GM21423 (cell line): ENCODE data around the gene EZH2.

Experiments used
- ATAC-seq: cut with Tn5 transposase; IDR thresholded peaks from one replicate; pipeline ENCODE4 v1.9.1; 2021; ENCODE audit warnings: mild to moderate bottlenecking, moderate library complexity; ENCODE audit not compliant: unreplicated experiment

The EZH2 gene

GRCh38 chr7:148811892-148812291 lies 72.2 kb downstream of the EZH2 start:
- ATAC-seq: no peak

DNA sequence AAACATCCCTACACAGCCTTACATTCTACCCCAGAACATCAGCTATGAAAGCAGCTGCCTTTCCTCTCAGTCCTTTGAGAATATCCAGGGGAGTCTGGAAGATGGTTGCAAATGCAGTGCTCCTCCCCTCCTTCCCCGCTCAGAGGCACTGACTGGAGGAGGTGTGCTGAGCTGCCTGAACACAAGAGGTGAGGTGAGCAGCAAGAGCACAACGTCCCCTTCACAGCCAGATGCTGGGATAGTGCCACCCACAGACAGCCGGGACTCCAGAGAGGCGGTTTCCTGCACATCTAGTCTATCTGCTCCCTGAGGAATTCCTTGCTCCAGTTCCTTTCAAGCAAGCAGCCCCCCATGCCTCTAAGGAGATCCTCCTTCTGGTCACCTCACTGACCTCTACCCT lies 74.2 kb downstream of the EZH2 start:
- no peak for ATAC-seq

DNA sequence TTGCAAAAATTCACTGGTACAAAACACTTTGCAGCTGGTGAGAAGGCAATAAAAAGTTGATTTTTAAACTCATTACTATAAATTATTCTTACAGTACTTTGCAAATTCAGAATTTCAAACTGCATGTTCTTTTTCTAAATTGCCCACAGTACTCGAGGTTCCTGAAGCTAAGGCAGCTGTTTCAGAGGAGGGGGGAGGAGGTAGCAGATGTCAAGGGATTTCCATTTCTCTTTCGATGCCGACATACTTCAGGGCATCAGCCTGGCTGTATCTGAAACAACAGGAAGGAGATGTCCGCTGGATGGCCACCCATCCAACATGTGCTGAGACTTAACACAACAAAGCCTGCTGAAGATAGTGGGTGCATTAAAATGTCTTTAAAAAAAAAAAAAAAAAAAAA lies 76.7 kb downstream of the EZH2 start:
- no peak for ATAC-seq

GRCh38 chr7:148806187-148806586 lies 77.9 kb downstream of the EZH2 start:
- ATAC-seq: no peak

DNA sequence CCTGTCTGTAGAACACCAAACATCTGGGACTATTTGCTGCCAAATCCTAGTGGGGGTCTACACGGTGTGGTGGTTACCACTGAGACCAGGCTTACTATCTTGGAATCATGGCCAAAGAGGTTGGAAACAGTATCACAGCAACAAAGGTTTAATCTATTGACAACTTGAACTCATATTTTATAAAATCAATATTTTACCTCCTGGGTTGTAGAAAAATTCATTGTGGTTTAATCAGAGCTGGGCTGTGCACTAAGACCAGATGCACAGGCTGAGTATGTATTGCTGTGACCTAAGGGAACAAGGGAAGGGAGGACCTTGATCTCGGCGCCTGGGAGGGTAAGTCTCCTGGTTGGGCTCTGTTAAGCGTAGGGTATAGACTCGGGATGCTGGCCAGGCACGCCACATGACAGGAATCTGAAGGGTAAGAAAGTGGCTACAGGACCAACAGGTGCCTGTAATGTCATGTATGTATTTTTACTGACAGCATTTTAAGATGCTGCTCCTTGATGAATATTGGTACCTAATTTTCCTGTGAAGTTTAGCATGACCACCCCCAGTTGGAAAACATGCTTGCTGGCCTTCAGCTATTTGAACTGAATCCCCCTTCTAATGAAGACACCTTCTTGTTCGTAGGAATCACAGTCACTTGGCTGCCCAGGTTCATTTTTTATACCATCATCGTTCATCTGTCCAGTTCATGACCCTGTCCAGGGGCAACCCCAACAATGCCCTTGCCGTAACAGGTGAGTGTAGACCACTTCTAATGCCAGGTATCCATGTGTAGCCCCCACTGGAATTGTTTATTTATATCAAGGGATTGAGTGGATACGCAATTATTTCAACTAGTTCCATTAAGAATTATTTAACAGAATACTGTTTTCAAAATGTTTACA lies 79.5 kb downstream of the EZH2 start:
- ATAC-seq: no peak

DNA sequence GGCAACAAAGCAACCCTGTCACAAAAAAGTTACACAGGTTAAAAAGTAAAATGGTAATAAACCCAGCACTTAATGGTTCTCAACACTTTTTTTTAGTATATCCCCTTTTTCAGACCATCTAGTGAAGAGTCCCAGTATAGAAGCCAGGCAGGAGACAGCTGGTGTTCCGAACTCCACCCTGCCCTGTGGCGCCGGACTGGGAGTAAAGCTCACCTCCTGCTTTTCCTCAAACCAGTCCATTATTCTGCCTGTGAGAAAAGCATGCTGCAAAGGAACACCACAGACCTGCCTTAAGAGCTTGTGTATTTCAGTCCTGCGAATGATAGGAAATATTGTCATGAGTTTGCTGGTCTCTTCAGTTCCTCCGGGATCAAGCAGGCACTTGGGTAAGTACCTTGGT lies 81.0 kb downstream of the EZH2 start:
- no peak for ATAC-seq

DNA sequence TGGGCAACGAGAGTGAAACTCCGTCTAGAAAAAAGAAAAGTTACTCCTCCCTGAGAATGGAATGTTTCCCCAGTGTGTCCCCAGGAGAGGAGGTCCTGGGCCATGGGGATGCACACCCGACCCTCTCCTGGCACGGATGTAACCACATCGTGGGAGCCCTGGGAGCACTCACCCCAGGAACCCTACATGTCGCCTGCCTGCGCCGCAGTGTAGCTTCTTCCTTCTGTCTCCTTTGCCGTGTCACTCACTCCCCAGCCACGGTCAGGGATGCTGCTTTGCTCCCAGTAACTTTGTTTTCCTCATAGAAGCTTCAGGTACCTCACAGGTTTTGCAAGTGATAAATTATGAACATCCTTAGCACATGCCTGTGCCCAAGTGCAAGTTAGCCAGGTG lies 82.0 kb downstream of the EZH2 start:
- no peak for ATAC-seq

DNA sequence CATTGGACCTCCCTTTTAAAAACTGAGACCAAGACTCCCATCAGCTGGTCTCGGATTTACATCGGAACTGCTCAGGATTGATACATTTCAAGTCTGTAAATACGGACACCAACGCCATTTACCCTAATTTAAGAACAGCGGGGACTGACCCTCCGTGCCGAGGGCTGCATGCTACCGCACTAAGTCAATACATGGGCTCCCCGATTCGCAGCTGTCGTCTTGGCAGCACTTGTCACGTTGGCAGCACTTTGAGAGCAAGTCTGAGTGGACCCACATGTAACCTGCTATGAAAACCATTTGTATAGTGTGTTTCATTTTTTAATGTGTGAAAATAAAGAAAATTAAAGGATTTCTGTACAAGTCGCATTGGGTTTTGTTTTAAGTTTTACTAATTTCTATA lies 83.4 kb downstream of the EZH2 start:
- no peak for ATAC-seq

- no peak for ATAC-seq
Observed at GRCh38 chr7:148799893-148800555, 84.1 kb downstream of the EZH2 start.

- ATAC-seq: no peak
Observed at GRCh38 chr7:148796841-148797240, 87.2 kb downstream of the EZH2 start.

DNA sequence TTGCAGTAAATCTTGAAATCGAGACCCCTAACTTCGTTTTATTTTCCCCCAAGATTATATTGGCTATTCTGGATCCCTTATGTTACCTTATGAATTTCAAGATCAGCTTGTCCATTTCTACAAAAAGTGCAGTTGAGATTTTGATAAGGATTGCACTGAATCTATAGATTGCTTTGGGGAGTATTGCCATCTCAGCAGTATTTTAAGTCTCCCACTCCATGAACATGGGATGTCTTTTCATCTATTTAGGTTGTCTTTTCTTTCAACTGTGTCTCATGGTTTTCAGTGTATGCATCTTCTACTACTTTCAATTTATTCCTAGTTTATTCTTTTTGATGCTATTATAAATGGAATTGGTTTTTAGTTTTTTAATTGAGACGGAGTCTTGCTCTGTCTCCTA lies 89.6 kb downstream of the EZH2 start:
- ATAC-seq: no peak

GRCh38 chr7:148793590-148793989 lies 90.5 kb downstream of the EZH2 start:
- ATAC-seq: no peak

GRCh38 chr7:148791546-148791945 lies 92.5 kb downstream of the EZH2 start:
- no peak for ATAC-seq

DNA sequence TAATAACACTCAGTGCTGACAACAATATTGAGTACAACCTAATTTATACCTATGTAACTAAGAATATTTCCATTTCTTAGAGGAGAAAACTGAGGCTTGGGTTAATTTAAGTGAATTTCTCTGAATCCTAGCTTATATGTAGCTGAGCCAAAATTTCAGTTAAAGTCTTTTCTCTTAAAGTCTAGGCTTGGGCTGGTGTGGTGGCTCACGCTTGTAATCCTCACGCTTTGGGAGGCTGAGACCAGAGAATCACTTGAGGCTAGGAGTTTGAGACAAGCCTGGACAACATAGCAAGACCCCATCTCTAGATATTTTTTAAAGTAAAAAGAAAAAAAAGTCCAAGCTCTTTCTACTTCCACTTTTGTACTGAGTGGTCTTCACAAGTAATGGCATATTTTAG lies 93.2 kb downstream of the EZH2 start:
- no peak for ATAC-seq

- no peak for ATAC-seq
Observed at GRCh38 chr7:148790131-148790726, 93.9 kb downstream of the EZH2 start.

GRCh38 chr7:148789220-148789619 lies 94.9 kb downstream of the EZH2 start:
- no peak for ATAC-seq

- ATAC-seq: no peak
Observed at GRCh38 chr7:148787571-148788295, 96.4 kb downstream of the EZH2 start.

DNA sequence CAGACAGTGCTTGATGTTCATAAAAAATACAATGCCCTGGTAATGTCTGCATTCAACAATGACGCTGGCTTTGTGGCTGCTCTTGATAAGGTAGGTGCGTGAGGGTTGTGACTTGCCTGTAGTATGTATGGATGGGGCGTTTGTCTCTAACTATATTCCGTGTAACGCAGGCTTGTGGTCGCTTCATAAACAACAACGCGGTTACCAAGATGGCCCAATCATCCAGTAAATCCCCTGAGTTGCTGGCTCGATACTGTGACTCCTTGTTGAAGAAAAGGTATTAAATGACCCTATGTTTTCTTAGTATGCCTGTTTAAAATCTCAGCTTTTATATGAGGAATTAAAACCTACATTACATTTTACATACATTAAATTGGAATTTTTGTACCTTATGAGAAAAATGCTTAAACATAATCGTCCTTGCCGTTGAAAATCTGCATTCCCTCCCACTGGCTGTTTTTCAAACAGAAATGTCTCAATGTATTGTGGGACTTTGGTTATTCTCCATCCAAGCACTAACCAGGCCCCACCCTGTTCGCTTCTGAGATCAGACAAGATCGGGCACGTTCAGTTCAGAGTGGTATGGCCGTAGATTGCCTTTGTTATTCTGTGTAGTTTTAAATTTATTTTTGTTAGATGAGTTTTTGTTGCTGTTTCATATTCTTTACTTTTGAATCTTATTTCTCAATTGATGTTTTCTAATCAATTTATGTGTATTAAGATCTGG lies 100.1 kb downstream of the EZH2 start:
- no peak for ATAC-seq

DNA sequence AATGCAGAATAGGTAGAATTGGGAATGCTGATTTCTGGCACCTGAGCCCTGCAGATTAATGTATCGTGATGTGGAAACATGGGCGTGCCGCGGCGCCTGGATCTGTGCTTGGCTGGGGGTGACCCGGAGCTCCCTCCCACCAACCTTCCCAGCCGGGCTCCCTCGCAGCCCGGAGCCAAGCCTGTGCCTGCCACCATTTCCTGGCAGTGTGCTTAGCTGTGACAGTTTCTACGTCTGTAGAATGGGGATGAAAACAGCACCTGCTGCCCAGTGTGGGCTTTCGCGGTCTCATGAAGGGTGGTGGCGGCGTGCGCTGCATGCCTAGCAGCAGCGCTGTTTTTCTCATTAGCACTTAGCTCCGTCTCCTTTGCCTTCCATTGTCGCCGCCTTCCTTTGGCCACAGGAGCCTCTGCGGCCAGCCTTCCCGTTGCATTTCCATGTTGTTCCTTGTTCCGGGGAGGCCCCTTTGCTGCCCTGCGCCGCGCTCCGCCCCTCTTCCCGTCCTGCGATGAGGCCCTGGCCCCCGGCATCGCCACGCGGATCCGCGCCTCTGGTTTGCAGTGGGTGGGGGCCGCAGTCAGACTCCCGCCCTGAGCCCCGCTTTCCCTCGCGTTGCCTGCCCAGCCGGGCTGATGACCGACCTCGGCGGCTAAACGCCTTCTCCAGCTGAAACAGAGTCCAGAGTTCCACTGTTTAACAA lies 101.2 kb downstream of the EZH2 start:
- ATAC-seq: no peak

- no peak for ATAC-seq
Observed at GRCh38 chr7:148774471-148774870, 109.6 kb downstream of the EZH2 start.
